HG03521 (cell line): ENCODE data around the gene CDCP1.

Source experiments
- ATAC-seq: cut with Tn5 transposase; IDR thresholded peaks from one replicate; pipeline ENCODE4 v1.9.1; 2021; ENCODE audit warnings: mild to moderate bottlenecking, moderate library complexity; ENCODE audit not compliant: unreplicated experiment

Gene CDCP1

GRCh38 chr3:45118615-45119071 is 27.5 kb downstream of the CDCP1 start:
- ATAC-seq = no peak

GRCh38 chr3:45116350-45116749 is 29.8 kb downstream of the CDCP1 start:
- ATAC-seq = no peak

- no peak for ATAC-seq
Observed at GRCh38 chr3:45113625-45114050, 32.5 kb downstream of the CDCP1 start.

- ATAC-seq = no peak
Observed at GRCh38 chr3:45112939-45113338, 33.2 kb downstream of the CDCP1 start.

- ATAC-seq = no peak
Observed at GRCh38 chr3:45110509-45110833, 35.7 kb downstream of the CDCP1 start.

- no peak for ATAC-seq
Observed at GRCh38 chr3:45109771-45110508, 36.2 kb downstream of the CDCP1 start.

- ATAC-seq = no peak
Observed at GRCh38 chr3:45106874-45107273, 39.3 kb downstream of the CDCP1 start.

GRCh38 chr3:45105855-45106671 is 40.1 kb downstream of the CDCP1 start:
- ATAC-seq = no peak

- no peak for ATAC-seq
Observed at GRCh38 chr3:45104715-45105711, 41.2 kb downstream of the CDCP1 start.

- ATAC-seq = no peak
Observed at GRCh38 chr3:45103753-45104714, 42.1 kb downstream of the CDCP1 start.

GRCh38 chr3:45103334-45103733 is 42.8 kb downstream of the CDCP1 start:
- ATAC-seq = no peak

GRCh38 chr3:45100981-45101407 is 45.2 kb downstream of the CDCP1 start:
- ATAC-seq = no peak

GRCh38 chr3:45098310-45098709 is 47.9 kb downstream of the CDCP1 start:
- no peak for ATAC-seq

GRCh38 chr3:45097296-45097883 is 48.8 kb downstream of the CDCP1 start:
- ATAC-seq = no peak

GRCh38 chr3:45095916-45096526 is 50.2 kb downstream of the CDCP1 start:
- no peak for ATAC-seq

- no peak for ATAC-seq
Observed at GRCh38 chr3:45093176-45093575, 53.0 kb downstream of the CDCP1 start.

- ATAC-seq = no peak
Observed at GRCh38 chr3:45092132-45093031, 53.8 kb downstream of the CDCP1 start.

GRCh38 chr3:45090855-45091254 is 55.3 kb downstream of the CDCP1 start:
- no peak for ATAC-seq
